BE2C (cell line): ENCODE results near the gene FBXW8.

ENCODE experiments used
- DNase-seq: peaks from one replicate; pipeline ENCODE4 v3.0.0-alpha.2; 2020
- H3K27me3 ChIP-seq: fragments of 250-450 bp; sonication (Bioruptor Pico); 2 replicates; pipeline ENCODE4 v1.5.1; 2020; ENCODE audit warnings: mild to moderate bottlenecking
- H3K36me3 ChIP-seq: fragments of 250-450 bp; sonication (Bioruptor Pico); 2 replicates; pipeline ENCODE4 v1.5.1; 2020; ENCODE audit warnings: mild to moderate bottlenecking
- H3K4me1 ChIP-seq: fragments of 250-450 bp; sonication (Bioruptor Pico); 2 replicates; pipeline ENCODE4 v1.5.1; 2020
- H3K4me3 ChIP-seq: 2 replicates; pipeline ENCODE4 v1.5.1; 2011; ENCODE audit warnings: low read depth, low read length
- H3K9me3 ChIP-seq: fragments of 250-450 bp; sonication (Bioruptor Pico); 2 replicates; pipeline ENCODE4 v1.5.1; 2020
- TF ChIP-seq, protein P1 (sequence below): IDR thresholded peaks from 2 replicates; pipeline ENCODE4 v1.5.1; 2012; ENCODE audit warnings: mild to moderate bottlenecking, low read depth, low read length

The FBXW8 gene

DNA sequence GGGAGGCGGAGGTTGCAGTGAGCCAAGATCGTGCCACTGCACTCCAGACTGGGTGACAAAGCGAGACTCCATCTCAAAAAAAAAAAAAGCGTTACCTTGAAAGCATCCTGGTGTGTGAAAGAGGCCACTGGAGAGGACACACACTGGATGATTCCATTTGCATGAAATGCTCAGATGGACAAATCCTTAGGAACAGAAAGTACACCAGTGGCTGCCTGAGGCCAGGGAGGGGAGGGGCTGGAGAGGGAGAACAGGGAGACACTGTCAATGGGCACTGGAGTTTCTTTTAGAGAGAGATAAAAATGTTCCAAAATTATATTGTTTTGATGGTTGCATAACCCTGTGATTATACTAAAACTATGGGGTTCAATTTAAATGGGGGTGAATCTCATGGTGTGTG, 168.7 kb downstream of the FBXW8 start:
- DNase-seq: no peak
- Histone ChIP-seq H3K27me3 (no peaks in the 10 kb centered on the region), H3K4me3 (no peak overlapping the region), H3K36me3 (no peaks in the 10 kb centered on the region), H3K4me1 (no peaks in the 10 kb centered on the region), H3K9me3 (no peaks in the 10 kb centered on the region)
- TF ChIP-seq, protein P1, sequence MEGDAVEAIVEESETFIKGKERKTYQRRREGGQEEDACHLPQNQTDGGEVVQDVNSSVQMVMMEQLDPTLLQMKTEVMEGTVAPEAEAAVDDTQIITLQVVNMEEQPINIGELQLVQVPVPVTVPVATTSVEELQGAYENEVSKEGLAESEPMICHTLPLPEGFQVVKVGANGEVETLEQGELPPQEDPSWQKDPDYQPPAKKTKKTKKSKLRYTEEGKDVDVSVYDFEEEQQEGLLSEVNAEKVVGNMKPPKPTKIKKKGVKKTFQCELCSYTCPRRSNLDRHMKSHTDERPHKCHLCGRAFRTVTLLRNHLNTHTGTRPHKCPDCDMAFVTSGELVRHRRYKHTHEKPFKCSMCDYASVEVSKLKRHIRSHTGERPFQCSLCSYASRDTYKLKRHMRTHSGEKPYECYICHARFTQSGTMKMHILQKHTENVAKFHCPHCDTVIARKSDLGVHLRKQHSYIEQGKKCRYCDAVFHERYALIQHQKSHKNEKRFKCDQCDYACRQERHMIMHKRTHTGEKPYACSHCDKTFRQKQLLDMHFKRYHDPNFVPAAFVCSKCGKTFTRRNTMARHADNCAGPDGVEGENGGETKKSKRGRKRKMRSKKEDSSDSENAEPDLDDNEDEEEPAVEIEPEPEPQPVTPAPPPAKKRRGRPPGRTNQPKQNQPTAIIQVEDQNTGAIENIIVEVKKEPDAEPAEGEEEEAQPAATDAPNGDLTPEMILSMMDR: no peak

DNA sequence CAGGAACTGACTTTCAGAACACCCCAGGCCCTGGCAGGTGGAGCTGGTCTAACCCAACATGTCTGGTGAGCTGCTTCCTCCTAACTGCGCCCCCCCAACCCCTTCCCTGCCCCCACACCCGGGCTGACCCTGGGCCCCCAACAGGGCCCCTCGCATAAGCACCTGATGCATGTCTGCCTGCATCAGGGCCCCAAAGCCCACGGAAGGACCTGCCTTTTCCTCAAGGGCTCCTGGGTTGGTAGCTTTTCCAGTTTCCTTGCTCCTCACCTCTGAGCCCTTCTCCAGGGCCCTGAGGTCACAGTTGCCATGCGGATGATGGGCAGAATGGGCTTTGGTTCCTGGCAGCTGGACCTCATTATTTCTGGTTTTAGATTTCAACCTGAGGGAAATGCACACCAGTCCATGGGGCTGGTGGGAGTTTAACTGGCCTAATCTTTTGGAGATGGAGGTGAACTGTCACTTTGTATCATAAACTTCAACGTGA, 170.0 kb downstream of the FBXW8 start:
- Histone ChIP-seq H3K4me1 (no peaks in the 10 kb centered on the region), H3K4me3 (no peak overlapping the region), H3K27me3 (no peaks in the 10 kb centered on the region), H3K36me3 (no peaks in the 10 kb centered on the region), H3K9me3 (no peaks in the 10 kb centered on the region)
- no peak for DNase-seq
- TF ChIP-seq, protein P1: no peak
